Measurements from ENCODE around the gene GPD1.
A peak's percentile ranks its signal among the peaks of the same experiment; 100 is the strongest.

The GPD1 gene

DNA sequence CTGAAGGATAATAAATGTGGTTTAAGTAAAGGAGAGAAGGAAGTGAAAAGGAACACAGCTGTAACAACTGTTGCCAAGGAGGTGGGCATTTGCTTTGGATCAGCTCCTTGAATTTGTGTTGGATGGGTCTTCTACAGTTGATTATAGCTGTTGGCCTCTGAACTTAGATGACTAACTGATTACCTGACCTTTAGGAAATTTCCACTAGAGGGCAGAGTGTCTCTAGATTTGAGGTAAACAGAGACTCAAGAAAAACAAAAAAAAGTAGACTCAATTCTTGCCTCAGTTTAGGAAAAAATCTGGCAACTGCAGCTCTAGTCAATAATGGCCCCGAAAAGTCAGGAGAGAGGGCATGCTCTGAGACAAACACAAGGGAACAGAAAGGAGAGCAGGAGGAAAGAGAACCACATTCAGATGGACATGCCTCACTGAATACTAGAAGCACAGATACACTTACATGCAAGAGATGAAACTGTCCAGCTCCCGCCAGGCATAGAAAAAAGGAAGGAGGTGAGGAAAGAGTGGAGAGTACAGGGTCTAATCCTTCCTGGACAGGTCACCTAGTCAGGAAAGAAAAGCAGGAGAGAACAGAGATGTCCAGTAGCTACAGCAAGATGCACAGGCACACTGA is 28.8 kb downstream of the GPD1 start:
- H3K4me3 ChIP-seq (ENCODE audit: low read depth, low read length, poor library complexity, severe bottlenecking) = no peak overlapping the region
- H3K79me2 ChIP-seq (ENCODE audit: insufficient read depth, low read length) = no peaks in the 10 kb centered on the region
- H4K20me1 ChIP-seq (ENCODE audit: insufficient read depth, low read length) = no peaks in the 10 kb centered on the region
- no peaks in the 10 kb centered on the region for H3K4me1 ChIP-seq (ENCODE audit: insufficient read depth, low read length, severe bottlenecking)
- H3K27me3 ChIP-seq (ENCODE audit: insufficient read depth, low read length) = no peaks in the 10 kb centered on the region
- no peak overlapping the region for H2AFZ ChIP-seq (ENCODE audit: low read length)
- H3K4me2 ChIP-seq (ENCODE audit: low read length) = no peak overlapping the region
- H3F3A ChIP-seq (ENCODE audit: insufficient read depth, low read length) = no peaks in the 10 kb centered on the region
- H3K9ac ChIP-seq (ENCODE audit: low read length) = no peak overlapping the region
- no peak overlapping the region for H3K27ac ChIP-seq (ENCODE audit: low read depth, low read length, poor library complexity, severe bottlenecking)
- no peaks in the 10 kb centered on the region for H3K9me3 ChIP-seq (ENCODE audit: low read length)
- TF ChIP-seq, protein P1, sequence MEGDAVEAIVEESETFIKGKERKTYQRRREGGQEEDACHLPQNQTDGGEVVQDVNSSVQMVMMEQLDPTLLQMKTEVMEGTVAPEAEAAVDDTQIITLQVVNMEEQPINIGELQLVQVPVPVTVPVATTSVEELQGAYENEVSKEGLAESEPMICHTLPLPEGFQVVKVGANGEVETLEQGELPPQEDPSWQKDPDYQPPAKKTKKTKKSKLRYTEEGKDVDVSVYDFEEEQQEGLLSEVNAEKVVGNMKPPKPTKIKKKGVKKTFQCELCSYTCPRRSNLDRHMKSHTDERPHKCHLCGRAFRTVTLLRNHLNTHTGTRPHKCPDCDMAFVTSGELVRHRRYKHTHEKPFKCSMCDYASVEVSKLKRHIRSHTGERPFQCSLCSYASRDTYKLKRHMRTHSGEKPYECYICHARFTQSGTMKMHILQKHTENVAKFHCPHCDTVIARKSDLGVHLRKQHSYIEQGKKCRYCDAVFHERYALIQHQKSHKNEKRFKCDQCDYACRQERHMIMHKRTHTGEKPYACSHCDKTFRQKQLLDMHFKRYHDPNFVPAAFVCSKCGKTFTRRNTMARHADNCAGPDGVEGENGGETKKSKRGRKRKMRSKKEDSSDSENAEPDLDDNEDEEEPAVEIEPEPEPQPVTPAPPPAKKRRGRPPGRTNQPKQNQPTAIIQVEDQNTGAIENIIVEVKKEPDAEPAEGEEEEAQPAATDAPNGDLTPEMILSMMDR (IDR thresholded peaks at IDR 0.05; ENCODE audit: low read length) = peak; percentile 78
- TF ChIP-seq EZH2 (IDR thresholded peaks at IDR 0.05; ENCODE audit: borderline replicate concordance, low read length) = no peak
- peaks cover 75% of the 10 kb centered on the region for H3K36me3 ChIP-seq (ENCODE audit: insufficient read depth, low read length)
- no peaks in the 10 kb centered on the region for H3K9me2 ChIP-seq (ENCODE audit: low read depth, low read length)

DNA sequence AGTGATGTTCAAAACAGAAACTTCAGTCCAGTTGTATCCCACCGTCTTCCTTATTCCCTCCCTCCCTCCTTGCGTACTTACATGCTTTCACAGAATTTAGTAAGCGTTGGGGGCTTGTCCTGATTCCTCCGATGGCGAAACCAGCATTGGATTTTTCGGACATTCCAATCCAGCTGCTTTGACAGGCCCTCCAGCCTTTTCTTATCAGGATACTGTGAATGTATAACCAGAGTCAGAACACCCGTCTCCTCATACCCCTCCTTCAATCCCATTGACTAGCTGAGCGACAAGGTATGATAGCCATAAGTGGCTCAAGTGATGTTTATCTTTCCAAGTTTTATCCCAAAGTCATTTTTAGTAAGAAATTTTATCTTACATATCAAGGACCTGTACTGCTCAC is 39.2 kb downstream of the GPD1 start:
- H3K4me1 ChIP-seq (ENCODE audit: insufficient read depth, low read length, severe bottlenecking) = peaks cover 5% of the 10 kb centered on the region
- H2AFZ ChIP-seq (ENCODE audit: low read length) = no peak overlapping the region
- H3K4me3 ChIP-seq (ENCODE audit: low read depth, low read length, poor library complexity, severe bottlenecking) = no peak overlapping the region
- H3K4me2 ChIP-seq (ENCODE audit: low read length) = no peak overlapping the region
- no peaks in the 10 kb centered on the region for H4K20me1 ChIP-seq (ENCODE audit: insufficient read depth, low read length)
- H3K79me2 ChIP-seq (ENCODE audit: insufficient read depth, low read length) = no peaks in the 10 kb centered on the region; the same call in 1 of the 2 replicates
- H3K9me3 ChIP-seq (ENCODE audit: low read length) = no peaks in the 10 kb centered on the region
- no peaks in the 10 kb centered on the region for H3F3A ChIP-seq (ENCODE audit: insufficient read depth, low read length)
- no peak overlapping the region for H3K9ac ChIP-seq (ENCODE audit: low read length)
- peaks cover 52% of the 10 kb centered on the region for H3K36me3 ChIP-seq (ENCODE audit: insufficient read depth, low read length)
- H3K27ac ChIP-seq (ENCODE audit: low read depth, low read length, poor library complexity, severe bottlenecking) = no peak overlapping the region
- TF ChIP-seq, protein P1 (IDR thresholded peaks at IDR 0.05; ENCODE audit: low read length) = no peak
- no peak for TF ChIP-seq EZH2 (IDR thresholded peaks at IDR 0.05; ENCODE audit: borderline replicate concordance, low read length)
- no peaks in the 10 kb centered on the region for H3K9me2 ChIP-seq (ENCODE audit: low read depth, low read length)
- H3K27me3 ChIP-seq (ENCODE audit: insufficient read depth, low read length) = no peaks in the 10 kb centered on the region

DNA sequence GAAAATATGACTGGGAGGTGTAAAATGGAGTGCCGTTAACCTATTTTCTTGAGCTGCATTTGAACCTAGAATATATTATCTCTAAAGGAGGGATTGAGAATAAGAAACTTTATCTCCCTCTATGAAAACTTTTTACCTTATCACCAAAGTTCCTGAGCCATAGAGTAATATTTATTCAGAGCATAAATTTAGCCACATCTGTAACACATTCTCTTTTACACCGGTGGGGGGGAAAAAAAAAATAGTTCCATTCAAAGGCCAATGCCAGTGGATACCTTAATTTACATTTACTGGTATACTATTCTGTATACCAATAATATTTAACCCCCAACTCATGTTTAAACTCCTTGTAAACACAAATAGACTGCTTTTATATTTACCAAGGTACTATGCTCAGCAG is 41.6 kb downstream of the GPD1 start:
- Histone ChIP-seq H3K9ac (ENCODE audit: low read length) (no peak overlapping the region), H3K27me3 (ENCODE audit: insufficient read depth, low read length) (no peaks in the 10 kb centered on the region), H3K4me2 (ENCODE audit: low read length) (no peak overlapping the region), H4K20me1 (ENCODE audit: insufficient read depth, low read length) (no peaks in the 10 kb centered on the region), H3K9me3 (ENCODE audit: low read length) (no peaks in the 10 kb centered on the region), H3K36me3 (ENCODE audit: insufficient read depth, low read length) (peaks cover 30% of the 10 kb centered on the region), H3K4me1 (ENCODE audit: insufficient read depth, low read length, severe bottlenecking) (peaks cover 5% of the 10 kb centered on the region), H3F3A (ENCODE audit: insufficient read depth, low read length) (no peaks in the 10 kb centered on the region), H3K4me3 (ENCODE audit: low read depth, low read length, poor library complexity, severe bottlenecking) (no peak overlapping the region), H3K79me2 (ENCODE audit: insufficient read depth, low read length) (no peaks in the 10 kb centered on the region; the same call in 1 of the 2 replicates), H2AFZ (ENCODE audit: low read length) (no peak overlapping the region), H3K9me2 (ENCODE audit: low read depth, low read length) (no peaks in the 10 kb centered on the region), H3K27ac (ENCODE audit: low read depth, low read length, poor library complexity, severe bottlenecking) (no peak overlapping the region)
- TF ChIP-seq EZH2 (IDR thresholded peaks at IDR 0.05; ENCODE audit: borderline replicate concordance, low read length) = no peak
- TF ChIP-seq, protein P1 (IDR thresholded peaks at IDR 0.05; ENCODE audit: low read length) = no peak
